ENCODE data around the gene H2BK1.

Gene H2BK1

DNA sequence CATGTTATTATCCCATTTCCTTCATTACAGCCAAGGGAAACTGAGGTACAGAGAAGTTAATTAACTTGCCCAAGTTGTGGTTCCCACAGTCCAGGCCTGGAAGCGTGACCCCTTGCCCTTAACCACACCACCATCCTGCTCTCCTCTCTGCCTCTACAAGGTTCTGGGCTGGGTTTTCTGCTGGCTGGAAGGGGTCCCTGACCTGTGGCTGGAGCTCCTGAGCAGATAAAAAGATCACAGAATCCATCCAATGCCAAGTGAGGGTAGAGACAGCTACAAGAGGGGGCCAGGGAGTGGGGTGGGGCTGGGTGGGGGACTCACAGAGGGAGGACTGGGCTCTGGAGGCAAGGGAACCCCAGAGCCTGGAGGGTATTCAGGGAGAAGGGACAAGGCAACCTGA is 33.0 kb downstream of the H2BK1 start:
- ChIA-PET POLR2A (ENCODE audit: low non-redundant PET) (no interaction called here), CTCF (interaction anchor here (1.3 kb wide), 1 partner anchor 54 kb away, joined by 3 read pairs; no protein-coding TSS in a partner anchor)
- TF ChIP-seq, protein P1, sequence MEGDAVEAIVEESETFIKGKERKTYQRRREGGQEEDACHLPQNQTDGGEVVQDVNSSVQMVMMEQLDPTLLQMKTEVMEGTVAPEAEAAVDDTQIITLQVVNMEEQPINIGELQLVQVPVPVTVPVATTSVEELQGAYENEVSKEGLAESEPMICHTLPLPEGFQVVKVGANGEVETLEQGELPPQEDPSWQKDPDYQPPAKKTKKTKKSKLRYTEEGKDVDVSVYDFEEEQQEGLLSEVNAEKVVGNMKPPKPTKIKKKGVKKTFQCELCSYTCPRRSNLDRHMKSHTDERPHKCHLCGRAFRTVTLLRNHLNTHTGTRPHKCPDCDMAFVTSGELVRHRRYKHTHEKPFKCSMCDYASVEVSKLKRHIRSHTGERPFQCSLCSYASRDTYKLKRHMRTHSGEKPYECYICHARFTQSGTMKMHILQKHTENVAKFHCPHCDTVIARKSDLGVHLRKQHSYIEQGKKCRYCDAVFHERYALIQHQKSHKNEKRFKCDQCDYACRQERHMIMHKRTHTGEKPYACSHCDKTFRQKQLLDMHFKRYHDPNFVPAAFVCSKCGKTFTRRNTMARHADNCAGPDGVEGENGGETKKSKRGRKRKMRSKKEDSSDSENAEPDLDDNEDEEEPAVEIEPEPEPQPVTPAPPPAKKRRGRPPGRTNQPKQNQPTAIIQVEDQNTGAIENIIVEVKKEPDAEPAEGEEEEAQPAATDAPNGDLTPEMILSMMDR (conservative IDR thresholded peaks at IDR 0.05; ENCODE audit: low read depth), result no peak
- no peak overlapping the region for H3K27ac ChIP-seq
- DNase-seq (ENCODE audit: low spot score), result no peak

GRCh38 chr7:151176401-151176800 is 33.9 kb downstream of the H2BK1 start:
- CTCF ChIA-PET, result interaction anchor here (1.3 kb wide), 1 partner anchor 53 kb away, joined by 3 read pairs; no protein-coding TSS in a partner anchor
- H3K27ac ChIP-seq, result no peak overlapping the region
- DNase-seq (ENCODE audit: low spot score), result no peak
- POLR2A ChIA-PET (ENCODE audit: low non-redundant PET), result no interaction called here
- TF ChIP-seq, protein P1 (conservative IDR thresholded peaks at IDR 0.05; ENCODE audit: low read depth), result no peak

GRCh38 chr7:151175793-151176311 is 34.4 kb downstream of the H2BK1 start:
- POLR2A ChIA-PET (ENCODE audit: low non-redundant PET), result no interaction called here
- CTCF ChIA-PET, result interaction anchor here (1.4 kb wide), 1 partner anchor 52 kb away, joined by 7 read pairs; no protein-coding TSS in a partner anchor
- TF ChIP-seq, protein P1 (conservative IDR thresholded peaks at IDR 0.05; ENCODE audit: low read depth), result no peak
- DNase-seq (ENCODE audit: low spot score), result no peak
- H3K27ac ChIP-seq, result no peak overlapping the region

DNA sequence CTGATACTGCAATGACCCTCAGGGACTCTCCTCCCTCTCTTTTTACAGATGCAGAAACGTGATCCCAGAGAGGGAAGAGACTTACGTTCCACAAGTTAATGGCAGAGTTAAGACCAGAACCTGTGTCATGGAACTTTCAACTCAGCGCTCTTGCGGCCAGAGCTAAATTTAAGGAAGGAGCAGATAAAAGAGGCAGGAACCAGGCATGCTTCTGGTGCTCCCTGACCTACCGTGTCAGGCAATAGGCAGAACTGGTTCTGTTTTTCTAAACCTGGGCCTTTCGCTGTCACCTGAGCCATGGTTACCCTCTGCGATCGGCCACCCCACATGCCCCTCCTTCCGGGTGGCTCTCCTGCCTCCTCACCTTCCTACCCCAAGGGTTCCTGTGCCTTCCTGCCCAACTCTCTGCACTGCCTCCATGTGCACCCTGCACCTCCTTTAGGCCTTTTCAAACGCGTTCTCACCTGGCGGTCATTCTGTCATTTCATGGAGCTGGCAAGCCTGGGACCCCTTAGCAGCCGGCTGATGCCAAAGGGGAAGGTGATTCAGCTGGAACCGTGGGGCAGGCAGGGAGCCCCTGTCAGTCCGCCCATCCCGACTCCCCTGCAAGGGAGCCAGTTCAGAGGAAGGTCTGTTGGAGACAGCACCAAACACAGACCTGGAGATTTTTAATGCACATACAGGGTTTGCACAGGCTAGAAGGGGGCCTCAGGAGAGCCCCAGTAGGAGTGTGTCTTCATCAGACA is 35.1 kb downstream of the H2BK1 start:
- no peak overlapping the region for H3K27ac ChIP-seq
- POLR2A ChIA-PET (ENCODE audit: low non-redundant PET), result no interaction called here
- TF ChIP-seq, protein P1 (conservative IDR thresholded peaks at IDR 0.05; ENCODE audit: low read depth), result no peak
- CTCF ChIA-PET, result interaction anchor here (1.4 kb wide), 1 partner anchor 51 kb away, joined by 7 read pairs; no protein-coding TSS in a partner anchor
- no peak for DNase-seq (ENCODE audit: low spot score)

DNA sequence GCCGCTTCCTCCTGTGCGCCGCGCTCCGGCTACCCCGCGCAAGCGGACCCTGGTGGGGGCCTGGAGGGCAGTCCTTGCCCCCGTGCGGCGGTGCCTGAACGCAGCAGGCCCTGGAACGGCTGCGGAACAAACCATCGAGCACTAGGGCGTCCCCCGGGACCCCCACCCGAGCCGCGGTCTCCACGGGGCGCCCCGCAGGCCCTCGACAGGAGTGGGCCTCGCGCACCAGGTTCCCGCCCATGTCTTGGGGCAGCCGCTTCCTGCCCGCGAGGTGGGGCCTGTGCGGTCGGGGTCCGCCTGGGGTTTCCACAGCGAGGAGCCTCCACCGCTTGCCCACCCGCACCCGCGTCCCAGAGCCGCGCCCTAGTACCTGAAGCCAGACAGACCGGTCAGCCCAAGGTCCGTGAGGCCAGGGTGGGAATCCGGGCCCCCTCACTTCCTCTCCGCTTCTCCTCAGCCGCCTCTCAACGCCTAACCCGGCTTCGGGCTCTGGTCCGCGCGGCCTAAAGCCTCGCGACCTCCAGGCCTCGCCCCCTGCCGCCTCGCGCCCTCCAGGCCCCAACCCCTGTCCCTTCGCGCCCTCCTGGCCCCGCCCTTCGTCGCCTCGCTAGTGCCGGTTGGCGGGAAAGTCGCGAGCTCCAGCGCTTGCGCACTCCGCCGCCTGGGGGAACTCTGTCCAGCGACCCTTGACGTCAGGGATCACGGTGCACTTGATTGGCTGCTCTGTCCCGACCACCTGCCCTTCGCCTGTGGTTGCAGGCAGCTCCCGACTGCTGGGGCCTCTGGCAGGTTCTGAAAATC is 35.8 kb downstream of the H2BK1 start:
- peak; percentile 23 for DNase-seq (ENCODE audit: low spot score)
- TF ChIP-seq, protein P1 (conservative IDR thresholded peaks at IDR 0.05; ENCODE audit: low read depth), result no peak
- POLR2A ChIA-PET (ENCODE audit: low non-redundant PET), result no interaction called here
- H3K27ac ChIP-seq, result no peak overlapping the region
- CTCF ChIA-PET, result interaction anchor here (1.4 kb wide), 1 partner anchor 51 kb away, joined by 7 read pairs; no protein-coding TSS in a partner anchor

Data from RWPE1 (cell line).